Breast epithelium (tissue), 3 donors: Measurements from ENCODE around the gene ZIC4.

Source experiments
- CTCF ChIP-seq, 3 donors: fragments of 450-650 bp; IDR thresholded peaks; one replicate each; pipeline ENCODE4 v1.5.1; 2016 to 2017; ENCODE audit warnings: antibody characterized with exemption in 3 of 3, mild to moderate bottlenecking in 3 of 3, moderate library complexity in 3 of 3
- POLR2A ChIP-seq: fragments of 450-650 bp; IDR thresholded peaks from one replicate; pipeline ENCODE4 v1.6.1; 2016; ENCODE audit warnings: antibody characterized with exemption, mild to moderate bottlenecking, moderate library complexity

DNA sequence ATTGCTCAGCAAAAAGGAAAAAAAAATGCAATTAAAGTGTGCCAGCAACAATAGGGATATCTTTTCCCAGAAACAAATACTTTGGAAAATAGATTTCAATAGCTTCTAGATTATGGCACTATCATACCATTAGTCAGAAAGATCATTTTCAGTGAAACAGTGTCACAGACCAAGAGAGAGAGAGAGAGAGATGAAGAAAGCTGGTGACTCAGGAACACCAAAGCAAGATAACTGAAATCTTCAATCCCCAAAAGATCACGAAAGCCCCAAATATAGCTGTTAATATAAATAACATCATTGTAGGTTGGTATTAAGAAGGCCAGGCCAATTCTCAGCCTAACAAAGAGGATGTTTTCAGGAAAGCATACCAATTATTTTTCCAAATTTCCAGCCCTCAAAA, 57.4 kb downstream of the ZIC4 start:
- TF ChIP-seq CTCF (IDR thresholded peaks at IDR 0.05) (no peak), POLR2A (no peak)
